Activated CD4-positive, alpha-beta T cell treated with anti-CD3 and anti-CD28 coated beads for 4 hours (primary cell): Measurements from ENCODE around the gene TMEM219.

ENCODE experiments used
- DNase-seq, 2 donors: peaks; one replicate each; pipeline ENCODE4 v3.0.0-alpha.2; 2020

Gene TMEM219

DNA sequence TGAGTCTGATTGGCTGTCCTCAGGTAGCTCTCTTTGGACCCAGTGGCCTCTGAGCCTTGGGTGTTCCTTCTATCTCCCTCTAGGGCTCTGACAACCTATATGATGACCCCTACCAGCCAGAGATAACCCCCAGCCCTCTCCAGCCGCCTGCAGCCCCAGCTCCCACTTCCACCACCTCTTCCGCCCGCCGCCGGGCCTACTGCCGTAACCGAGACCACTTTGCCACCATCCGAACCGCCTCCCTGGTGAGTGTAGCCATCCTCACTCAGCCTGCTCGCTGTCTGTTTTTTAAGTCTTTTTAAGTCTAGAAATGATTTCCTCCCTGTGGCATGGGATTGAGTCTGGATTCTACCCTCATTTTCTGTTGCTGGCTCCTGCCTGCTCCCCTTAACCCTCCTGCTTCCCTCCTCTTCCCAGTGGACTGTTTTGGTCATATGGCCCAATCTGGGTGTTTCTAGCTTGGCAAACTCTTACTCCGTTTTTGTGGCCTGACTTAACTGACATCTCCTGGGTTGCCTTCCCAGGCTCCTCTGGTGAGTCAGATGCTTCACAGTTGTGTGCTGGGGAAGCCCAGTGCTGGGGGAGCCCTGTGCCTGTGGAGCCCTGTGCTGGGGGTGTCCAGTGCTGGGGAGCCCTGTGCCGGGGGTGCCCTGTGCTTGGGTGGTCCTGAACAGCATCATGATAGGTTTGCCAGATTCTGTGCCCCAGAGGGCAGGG lies 21.7 kb downstream of the TMEM219 start:
- no peak for DNase-seq

DNA sequence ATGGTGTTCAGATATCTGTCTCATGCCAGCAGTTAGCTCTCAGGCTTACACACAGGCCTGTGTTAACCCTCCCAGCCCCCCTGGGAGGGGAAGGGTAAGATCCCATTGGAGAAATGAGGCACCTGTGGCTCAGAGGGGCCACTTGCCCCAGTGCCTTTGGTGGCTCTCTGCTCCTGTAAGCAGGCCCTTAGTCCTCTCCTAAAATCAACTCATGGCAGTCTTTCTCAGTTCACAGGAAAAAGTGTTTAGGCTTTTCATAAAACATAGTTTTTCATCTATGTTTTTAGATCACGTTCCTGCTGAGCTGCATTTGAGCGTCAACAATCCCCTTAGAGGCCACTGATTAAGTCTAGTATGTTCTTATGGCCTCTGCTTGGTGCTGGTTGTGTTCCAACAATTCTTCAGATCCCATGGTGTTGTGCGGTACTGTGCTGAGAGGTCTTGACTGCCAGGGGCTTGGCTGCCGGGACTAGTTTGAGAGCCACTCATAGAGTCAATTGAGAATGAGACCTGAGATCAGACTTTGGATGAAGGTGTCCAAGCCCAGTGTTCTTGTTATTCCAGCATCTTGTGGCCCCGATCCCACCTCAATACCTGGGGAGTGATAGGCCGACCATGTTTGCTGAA lies 22.4 kb downstream of the TMEM219 start:
- no peak for DNase-seq

DNA sequence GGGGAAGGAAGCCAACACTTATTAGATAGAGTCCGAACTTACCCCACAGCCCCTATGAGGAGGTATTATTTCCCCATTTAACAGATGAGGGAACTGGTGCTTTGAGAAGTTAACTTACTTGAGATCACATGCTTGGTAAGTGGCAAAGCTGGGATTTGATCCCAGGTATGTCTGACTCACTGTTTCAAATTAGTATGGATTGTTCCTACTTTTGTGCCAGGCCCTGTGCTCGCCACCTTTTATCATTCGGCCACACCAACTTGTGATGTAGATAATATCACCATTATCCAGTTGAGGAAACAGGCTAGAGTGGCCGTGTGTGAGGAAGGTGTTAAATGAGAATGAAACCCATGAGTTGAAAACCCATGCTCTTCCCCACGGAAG lies 22.9 kb downstream of the TMEM219 start:
- DNase-seq: no peak

DNA sequence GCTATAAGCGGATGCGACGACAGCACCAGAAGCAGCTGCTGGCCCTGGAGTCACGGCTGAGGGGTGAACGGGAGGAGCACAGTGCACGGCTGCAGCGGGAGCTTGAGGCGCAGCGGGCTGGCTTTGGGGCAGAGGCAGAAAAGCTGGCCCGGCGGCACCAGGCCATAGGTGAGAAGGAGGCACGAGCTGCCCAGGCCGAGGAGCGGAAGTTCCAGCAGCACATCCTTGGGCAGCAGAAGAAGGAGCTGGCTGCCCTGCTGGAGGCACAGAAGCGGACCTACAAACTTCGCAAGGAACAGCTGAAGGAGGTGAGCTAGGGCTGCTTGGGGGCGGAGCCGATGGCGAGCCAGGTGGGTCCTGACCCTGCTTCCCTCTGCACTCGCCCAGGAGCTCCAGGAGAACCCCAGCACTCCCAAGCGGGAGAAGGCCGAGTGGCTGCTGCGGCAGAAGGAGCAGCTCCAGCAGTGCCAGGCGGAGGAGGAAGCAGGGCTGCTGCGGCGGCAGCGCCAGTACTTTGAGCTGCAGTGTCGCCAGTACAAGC lies 23.5 kb downstream of the TMEM219 start:
- DNase-seq: no peak

DNA sequence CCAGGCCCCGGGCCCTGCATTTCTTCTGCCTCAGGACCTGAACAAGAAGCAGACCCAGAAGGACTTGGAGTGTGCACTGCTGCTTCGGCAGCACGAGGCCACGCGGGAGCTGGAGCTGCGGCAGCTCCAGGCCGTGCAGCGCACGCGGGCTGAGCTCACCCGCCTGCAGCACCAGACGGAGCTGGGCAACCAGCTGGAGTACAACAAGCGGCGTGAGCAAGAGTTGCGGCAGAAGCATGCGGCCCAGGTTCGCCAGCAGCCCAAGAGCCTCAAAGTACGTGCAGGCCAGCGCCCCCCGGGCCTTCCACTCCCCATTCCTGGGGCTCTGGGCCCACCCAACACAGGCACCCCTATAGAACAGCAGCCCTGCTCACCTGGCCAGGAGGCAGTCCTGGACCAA lies 24.4 kb downstream of the TMEM219 start:
- DNase-seq: no peak

DNA sequence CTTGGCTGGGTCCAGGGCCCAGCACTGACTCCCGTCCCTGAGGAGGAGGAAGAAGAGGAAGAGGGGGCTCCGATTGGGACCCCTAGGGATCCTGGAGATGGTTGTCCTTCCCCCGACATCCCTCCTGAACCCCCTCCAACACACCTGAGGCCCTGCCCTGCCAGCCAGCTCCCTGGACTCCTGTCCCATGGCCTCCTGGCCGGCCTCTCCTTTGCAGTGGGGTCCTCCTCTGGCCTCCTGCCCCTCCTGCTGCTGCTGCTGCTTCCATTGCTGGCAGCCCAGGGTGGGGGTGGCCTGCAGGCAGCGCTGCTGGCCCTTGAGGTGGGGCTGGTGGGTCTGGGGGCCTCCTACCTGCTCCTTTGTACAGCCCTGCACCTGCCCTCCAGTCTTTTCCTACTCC lies 25.1 kb downstream of the TMEM219 start:
- DNase-seq: no peak

DNA sequence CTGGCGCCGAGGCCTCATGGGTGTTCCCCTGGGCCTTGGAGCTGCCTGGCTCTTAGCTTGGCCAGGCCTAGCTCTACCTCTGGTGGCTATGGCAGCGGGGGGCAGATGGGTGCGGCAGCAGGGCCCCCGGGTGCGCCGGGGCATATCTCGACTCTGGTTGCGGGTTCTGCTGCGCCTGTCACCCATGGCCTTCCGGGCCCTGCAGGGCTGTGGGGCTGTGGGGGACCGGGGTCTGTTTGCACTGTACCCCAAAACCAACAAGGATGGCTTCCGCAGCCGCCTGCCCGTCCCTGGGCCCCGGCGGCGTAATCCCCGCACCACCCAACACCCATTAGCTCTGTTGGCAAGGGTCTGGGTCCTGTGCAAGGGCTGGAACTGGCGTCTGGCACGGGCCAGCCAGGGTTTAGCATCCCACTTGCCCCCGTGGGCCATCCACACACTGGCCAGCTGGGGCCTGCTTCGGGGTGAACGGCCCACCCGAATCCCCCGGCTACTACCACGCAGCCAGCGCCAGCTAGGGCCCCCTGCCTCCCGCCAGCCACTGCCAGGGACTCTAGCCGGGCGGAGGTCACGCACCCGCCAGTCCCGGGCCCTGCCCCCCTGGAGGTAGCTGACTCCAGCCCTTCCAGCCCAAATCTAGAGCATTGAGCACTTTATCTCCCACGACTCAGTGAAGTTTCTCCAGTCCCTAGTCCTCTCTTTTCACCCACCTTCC lies 25.6 kb downstream of the TMEM219 start:
- DNase-seq: no peak

DNA sequence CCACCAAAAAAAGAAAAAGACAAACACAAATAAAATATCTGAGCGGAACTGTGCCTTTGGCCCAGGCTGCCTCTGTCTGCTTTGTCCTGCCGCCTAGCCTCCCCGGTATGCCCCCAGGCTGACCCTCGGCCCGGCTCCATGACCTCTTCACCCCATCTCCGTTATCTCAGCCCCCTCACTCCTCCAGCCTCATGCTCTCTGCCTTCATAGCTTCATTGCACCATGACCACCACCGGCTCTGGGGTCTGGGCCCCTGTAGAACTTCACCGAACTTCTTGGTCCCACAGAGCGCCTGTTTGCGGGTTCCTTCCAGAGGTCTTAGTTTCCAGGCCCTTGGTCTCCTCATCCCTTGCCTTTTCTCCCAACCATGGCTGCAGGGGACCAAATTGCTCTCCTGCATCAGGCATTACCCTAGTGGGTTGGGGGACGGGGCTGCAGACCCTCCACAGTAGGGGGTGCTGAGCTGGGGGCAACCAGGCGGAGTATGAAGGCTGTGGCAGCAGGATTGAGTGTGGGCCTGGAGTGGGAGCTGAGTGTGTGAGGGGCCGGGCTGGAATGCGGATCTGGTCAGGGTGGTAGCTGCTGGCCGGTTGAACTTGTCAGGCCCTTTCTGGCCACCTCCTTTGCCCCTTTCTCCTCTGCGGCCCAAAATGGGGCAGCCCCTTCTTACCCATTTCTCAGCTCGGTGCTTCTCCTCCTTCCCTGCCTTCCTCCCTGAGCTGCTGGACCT lies 26.6 kb downstream of the TMEM219 start:
- DNase-seq: no peak

DNA sequence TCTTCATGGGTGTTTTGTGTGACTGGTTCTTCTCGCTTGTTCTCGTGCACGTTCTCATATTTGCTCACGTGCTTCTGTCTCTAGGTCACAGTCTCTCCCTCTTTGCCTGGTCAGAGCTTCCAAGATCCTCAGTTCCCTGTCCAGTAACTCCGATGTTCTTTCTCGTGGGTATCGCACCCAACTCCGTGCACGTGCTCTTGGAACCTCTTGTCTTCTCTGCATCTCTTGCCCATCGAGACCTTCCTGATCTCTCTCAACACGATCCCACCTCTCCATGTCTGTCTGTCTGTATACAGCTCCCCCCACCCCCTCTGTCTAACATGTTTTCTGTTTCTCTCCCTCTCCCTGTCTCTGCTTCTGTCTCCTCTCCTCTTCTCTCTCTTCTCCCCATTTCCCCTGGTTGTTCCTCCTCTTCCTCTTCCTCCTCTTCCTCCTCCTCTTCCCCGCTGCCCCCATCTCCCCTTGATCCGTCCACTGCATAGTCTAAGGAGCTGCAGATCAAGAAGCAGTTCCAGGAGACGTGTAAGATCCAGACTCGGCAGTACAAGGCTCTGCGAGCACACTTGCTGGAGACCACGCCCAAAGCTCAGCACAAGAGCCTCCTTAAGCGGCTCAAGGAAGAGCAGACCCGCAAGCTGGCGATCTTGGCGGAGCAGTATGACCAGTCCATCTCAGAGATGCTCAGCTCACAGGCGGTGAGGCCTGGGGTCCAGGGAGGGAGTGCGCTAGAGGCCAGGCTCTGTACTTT lies 27.4 kb downstream of the TMEM219 start:
- DNase-seq: no peak

DNA sequence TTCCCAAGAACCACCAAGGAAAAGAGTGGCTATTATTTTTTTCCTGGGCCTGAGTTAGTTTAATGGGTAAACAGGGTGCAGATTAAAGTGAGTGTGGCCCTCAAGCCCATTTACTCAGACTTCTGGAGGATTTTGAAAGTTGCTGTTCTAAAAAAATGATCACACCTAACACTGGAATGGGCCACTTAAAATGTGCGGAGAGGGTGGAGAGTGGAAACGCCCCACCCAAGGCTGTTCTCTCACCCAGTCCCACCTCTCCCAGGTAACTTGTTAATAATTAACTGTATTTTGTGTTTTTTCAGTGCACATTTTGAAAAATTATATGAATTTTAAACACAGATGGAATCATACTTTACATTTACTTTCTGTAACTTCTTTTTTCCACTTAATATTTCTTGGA lies 28.2 kb downstream of the TMEM219 start:
- DNase-seq: no peak

DNA sequence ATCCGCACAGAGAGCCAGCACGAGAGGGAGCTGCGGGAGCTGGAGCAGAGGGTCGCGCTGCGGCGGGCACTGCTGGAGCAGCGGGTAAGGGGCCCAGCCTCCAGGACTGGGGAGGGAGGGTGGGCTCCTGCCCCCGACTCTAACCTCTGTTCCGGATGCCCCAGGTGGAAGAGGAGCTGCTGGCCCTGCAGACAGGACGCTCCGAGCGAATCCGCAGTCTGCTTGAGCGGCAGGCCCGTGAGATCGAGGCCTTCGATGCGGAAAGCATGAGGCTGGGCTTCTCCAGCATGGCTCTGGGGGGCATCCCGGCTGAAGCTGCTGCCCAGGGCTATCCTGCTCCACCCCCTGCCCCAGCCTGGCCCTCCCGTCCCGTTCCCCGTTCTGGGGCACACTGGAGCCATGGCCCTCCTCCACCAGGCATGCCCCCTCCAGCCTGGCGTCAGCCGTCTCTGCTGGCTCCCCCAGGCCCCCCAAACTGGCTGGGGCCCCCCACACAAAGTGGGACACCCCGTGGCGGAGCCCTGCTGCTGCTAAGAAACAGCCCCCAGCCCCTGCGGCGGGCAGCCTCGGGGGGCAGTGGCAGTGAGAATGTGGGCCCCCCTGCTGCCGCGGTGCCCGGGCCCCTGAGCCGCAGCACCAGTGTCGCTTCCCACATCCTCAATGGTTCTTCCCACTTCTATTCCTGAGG lies 29.1 kb downstream of the TMEM219 start:
- no peak for DNase-seq

DNA sequence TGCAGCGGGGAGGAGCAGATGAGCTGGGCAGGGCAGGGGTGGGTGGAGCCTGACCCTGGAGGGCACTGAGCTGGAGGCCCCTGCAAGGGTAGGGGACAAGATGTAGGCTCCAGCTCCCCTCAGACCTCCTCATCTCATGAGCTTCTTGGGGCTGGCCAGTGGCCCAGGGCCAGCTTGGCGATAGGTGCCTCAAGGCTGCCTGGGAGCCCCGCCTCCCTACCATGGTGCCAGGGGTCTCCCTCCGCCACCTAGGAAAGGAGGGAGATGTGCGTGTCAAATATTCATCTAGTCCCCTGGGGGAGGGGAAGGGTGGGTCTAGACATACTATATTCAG lies 29.7 kb downstream of the TMEM219 start:
- no peak for DNase-seq

DNA sequence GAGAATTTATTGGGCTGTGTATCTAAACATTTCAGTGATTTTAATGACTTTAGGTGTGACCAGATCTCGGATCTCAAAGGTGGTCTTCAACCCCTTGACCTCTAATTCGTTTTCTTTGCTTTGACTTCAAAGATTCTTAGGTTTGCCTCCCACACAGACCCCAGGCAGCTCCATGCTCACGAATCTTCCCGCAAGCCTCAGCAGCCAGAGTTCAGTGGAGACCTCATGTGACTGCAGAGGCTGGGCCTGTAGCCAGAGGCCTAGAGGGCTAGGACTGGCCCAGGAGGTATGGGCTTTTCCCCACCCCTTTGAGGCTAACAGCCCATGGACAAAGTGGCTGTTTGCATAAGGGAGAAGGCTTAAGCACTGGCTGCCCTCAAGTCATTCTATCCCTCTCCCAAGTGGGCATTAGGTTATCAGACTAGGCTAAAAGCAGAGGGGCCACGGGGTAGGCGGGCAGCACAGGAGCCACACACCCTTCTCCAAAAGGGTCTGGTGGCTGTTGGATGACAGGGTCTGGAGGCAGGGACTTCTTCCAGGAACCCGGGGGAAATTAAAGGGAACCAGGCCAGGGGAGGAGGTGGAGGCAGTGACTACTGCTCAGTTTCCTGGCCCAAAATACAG lies 30.6 kb downstream of the TMEM219 start:
- no peak for DNase-seq

DNA sequence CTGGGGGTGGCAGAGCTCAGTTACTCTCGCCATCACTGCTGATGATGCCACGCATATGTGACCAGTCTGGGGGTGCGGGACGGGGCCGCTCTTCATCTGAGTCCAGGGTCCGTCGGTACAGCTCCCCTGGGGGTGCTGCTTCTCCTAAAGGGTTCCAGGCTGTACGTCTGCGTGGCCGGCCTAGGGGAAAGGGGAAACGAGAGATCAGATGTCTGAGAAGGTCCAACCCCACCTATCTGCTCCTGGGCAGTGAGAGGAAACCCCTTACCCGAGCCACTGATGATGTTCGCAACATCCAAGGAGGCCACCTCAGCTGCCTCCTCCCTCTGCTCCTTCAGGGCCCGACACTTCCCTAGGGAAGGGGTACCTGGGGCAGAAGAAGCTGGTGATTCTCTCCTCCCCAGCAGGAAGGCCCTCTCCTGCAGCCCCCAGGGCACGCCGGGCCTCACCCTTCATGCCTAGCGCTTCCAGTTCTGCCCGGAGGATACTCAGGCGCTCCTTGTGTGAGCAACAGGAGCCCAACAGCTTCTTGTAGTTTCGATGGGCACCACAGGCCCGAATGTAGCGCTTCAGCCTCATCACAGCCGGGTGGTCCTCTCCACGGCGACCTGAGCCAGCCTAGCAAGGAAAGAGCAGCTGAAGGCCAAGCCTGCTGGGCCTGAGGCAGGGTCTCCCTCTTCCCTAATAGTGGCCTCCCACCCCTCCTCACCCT lies 31.5 kb downstream of the TMEM219 start:
- no peak for DNase-seq

DNA sequence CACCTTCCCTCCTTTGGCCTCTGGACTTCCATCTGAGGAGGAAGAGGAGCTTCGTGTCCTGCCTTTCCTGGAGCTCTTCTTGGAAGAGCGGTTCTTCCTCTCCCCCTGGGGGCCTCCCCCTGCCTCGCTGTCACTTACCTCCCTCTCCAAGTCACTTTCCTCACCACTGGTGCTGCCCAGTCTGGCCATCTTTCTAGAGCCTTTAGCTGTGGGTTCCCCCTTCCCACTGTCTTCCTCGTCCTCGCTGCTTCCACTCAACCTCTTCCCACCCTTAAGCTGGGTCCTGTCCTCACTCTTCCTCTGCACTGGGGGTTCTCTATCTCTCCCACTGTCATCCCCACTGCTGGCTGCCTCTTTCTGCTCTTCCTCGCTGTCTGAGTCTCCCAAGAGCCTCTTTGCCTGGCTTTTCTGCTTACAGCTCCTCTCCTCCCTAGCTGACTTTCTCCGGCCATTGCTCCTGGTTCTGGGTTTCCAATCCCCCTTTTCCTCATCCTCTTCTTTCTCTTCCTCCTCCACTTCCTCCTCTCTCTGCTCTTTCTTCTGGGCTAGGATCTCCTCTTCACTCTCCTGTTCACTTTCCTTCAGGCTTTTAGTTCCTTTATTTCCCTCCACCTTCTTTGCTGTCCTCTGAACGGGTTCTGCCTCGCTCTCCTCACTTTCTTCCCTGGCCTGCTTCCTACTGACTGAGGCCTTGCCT lies 32.2 kb downstream of the TMEM219 start:
- DNase-seq: no peak

DNA sequence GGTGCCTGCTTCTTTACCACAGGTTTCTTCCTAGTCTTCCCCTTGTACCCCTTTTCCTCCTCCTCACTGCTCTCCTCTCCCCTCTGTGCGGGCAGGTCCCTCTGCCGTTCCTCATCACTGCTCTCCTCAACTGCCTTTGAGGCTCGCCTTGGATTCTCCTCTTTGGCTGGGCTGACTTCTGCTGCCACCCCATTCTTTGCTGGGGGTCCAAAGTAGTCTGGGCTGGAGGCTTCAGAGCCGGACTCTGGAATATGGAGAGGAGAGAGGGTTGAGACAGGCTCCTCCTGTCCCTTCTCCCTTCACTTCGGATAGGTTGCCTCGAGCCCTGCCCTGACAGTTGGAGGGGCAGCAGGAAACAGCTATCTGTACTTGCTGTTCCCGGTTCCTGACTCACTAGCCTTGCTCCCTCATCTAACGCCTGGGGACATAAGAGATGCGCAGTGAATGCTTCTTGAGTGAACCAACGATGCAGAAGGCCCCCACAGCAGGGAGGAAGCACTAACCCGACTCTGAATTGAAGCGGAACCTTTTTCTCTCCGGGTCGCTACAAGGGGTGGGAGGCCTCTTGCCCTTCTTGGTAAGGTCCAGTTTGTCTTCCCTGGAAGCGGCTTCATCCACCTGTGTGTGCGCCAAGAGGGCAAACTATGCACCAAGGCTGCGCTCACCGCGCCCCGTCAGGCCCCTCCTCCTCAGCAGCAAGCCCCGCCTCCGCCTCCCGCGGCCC lies 32.9 kb downstream of the TMEM219 start:
- DNase-seq: peak in 1 of 2 donors; percentile 64

DNA sequence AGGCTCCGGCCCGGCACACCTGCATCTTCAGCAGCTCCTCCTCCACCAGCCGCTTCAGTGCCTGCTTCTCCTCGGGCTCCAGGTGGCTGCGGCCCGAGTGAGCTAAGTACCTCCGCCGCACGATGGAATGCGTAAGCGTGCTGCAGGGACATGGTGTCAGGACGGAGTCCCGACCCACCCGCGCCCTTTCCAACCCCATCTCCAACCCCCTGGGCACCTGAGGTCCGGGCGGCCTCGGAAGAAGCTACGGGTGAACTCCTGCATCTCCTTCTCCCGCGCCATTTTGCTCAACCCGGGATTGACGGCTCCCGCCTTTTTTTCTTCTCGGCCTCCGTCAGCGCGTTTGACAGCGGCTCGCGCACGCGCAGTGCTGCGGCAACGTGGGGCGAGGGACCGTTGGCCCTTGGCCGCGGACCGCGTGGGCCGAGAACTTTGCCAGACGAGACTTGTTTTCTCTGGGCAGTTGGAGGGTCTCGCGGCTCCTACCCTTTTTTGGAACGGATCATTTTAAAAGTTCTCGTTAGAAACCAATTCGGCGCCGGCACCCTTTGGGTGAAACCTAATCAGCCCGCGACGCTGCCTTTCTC lies 33.5 kb downstream of the TMEM219 start, which contains the start of gene HIRIP3:
HIRIP3 (minus strand) TSS at position 294 of the 587 bp plus-strand sequence; CDS start at position 282, 12 bp downstream.
- peak; percentile 81 to 83 for DNase-seq

DNA sequence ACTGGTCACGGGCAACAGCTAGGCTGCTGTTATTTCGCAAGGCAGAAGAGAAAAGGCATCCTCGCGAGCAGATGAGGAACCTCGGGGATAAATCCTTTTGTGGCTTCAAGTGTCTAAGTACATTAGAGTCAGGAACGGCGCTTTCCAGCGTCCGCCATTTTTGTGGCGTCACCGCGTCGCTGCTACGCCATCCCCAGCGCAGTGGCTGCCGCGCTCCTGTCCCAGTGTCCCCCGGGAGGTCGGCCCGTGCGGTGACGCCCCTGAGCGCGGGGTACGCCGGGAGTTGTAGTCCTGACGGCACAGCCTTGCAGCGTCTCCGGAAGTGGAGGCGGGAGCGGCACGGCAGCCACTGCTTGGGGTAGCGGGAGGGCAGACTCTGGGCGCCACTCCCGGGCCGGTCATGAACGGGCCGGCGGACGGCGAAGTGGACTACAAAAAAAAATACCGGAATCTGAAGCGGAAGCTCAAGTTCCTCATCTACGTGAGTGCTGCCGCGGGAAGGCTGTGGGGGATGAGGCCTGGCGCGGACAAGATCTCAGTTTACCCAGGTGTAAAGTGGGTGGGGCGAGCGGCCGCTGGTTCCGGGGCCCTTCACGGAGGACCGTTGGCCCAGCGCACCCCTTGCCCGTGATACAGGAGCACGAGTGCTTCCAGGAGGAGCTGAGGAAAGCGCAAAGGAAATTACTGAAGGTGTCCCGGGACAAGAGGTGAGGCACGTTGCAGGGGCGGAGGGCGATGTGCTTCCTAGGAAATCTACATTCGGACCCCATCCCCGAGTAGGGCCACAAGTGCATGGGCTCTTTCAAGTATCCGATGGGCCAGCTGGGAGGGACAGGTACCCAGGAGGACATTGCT lies 34.3 kb downstream of the TMEM219 start, which contains the start of gene INO80E:
INO80E (plus strand) TSS at position 331 of the 855 bp plus-strand sequence; CDS start at position 401, 70 bp downstream.
- DNase-seq: peak; percentile 99
